Keratinocyte (primary cell): ENCODE data around the gene CPED1. TPM values are rescaled to one million over a fixed set of nuclear protein-coding genes. Genes with fewer than 3 reads are reported as not detected.

Experiments
- DNase-seq: peaks from one replicate; pipeline ENCODE4 v3.0.0-alpha.2; 2011; ENCODE audit warnings: low read depth, missing footprints, low spot score
- FAIRE-seq: peaks from 2 replicates; lab custom pipeline; 2011; peaks lifted over from hg19 to GRCh38; lab: Jason Lieb, UNC
- H2AFZ ChIP-seq: 2 replicates; pipeline ENCODE4 v1.6.0; 2012; ENCODE audit warnings: low read length, control low read depth, inconsistent platforms; ENCODE audit not compliant: control insufficient read depth
- H3K27ac ChIP-seq: 2 replicates; pipeline ENCODE4 v1.5.1; 2011; ENCODE audit warnings: low read length; ENCODE audit not compliant: control insufficient read depth, insufficient read depth
- H3K27me3 ChIP-seq: 3 replicates; pipeline ENCODE4 v1.6.0; 2011; ENCODE audit warnings: low read length; ENCODE audit not compliant: control insufficient read depth, insufficient read depth; ENCODE audit errors: extremely low read depth
- H3K36me3 ChIP-seq, 2 experiments: 2 replicates in 1 of 2; 3 replicates in 1 of 2; pipeline ENCODE4 v1.5.1; 2011; ENCODE audit warnings: low read length in 2 of 2, mild to moderate bottlenecking in 1 of 2; ENCODE audit not compliant: control insufficient read depth in 2 of 2, insufficient read depth in 2 of 2; ENCODE audit errors: extremely low read depth in 1 of 2
- H3K4me1 ChIP-seq: 3 replicates; pipeline ENCODE4 v1.5.1; 2011; ENCODE audit warnings: low read length; ENCODE audit not compliant: control insufficient read depth, insufficient read depth; ENCODE audit errors: extremely low read depth
- H3K4me2 ChIP-seq: 3 replicates; pipeline ENCODE4 v1.6.0; 2011; ENCODE audit warnings: low read depth, low read length; ENCODE audit not compliant: control insufficient read depth, insufficient read depth; ENCODE audit errors: extremely low read depth
- H3K4me3 ChIP-seq, 3 experiments: fragments of 200-600 bp in 1 of 3; sonication (generic) in 1 of 3; 2 replicates in 2 of 3; 3 replicates in 1 of 3; pipeline ENCODE4 v1.5.1; 2011 to 2016; ENCODE audit warnings: low read length in 3 of 3, mild to moderate bottlenecking in 3 of 3, control low read depth in 2 of 3, inconsistent platforms in 1 of 3, low read depth in 1 of 3, mixed read lengths in 1 of 3, mixed run types in 1 of 3, moderate library complexity in 1 of 3; ENCODE audit not compliant: control insufficient read depth in 2 of 3, insufficient read depth in 2 of 3; ENCODE audit errors: extremely low read depth in 1 of 3
- H3K79me2 ChIP-seq: 2 replicates; pipeline ENCODE4 v1.6.0; 2012; ENCODE audit warnings: low read length; ENCODE audit not compliant: control insufficient read depth, insufficient read depth
- H3K9ac ChIP-seq: 3 replicates; pipeline ENCODE4 v1.6.0; 2011; ENCODE audit warnings: low read length; ENCODE audit not compliant: control insufficient read depth, insufficient read depth; ENCODE audit errors: extremely low read depth
- H3K9me1 ChIP-seq: 3 replicates; pipeline ENCODE4 v1.6.0; 2011; ENCODE audit warnings: low read length; ENCODE audit not compliant: control insufficient read depth, insufficient read depth; ENCODE audit errors: extremely low read depth
- H3K9me3 ChIP-seq: 2 replicates; pipeline ENCODE4 v1.5.1; 2012; ENCODE audit warnings: low read depth, low read length; ENCODE audit not compliant: control insufficient read depth
- H4K20me1 ChIP-seq: 3 replicates; pipeline ENCODE4 v1.6.0; 2011; ENCODE audit warnings: low read length; ENCODE audit not compliant: control insufficient read depth, insufficient read depth; ENCODE audit errors: extremely low read depth
- EZH2 ChIP-seq: IDR thresholded peaks from one replicate; pipeline ENCODE4 v1.6.1; 2012; ENCODE audit warnings: inconsistent platforms, mild to moderate bottlenecking, low read length, moderate library complexity
- dilution Hi-C: fragments of 300-500 bp; cut with MboI; formaldehyde crosslinking; loops from one replicate; pipeline ENCODE4 v1.7.0; 2020; ENCODE audit warnings: low sequenced_read_pairs; ENCODE audit not compliant: extremely low pct_ligation_motif_present
- polyA plus RNA-seq, 5 experiments: library from polyadenylated mRNA; depleted of rRNA in 3 of 5; stranded (reverse) in 3 of 5; stranded (forward) in 1 of 5; unstranded in 1 of 5; fragments of >200 nt; gene quantifications; 1 replicate in 1 of 5; 2 replicates in 3 of 5; 3 replicates in 1 of 5; pipeline versions ENCODE4 v1.2.1 to v1.2.3, GENCODE V29; 2011 to 2012; ENCODE audit warnings: missing spikeins in 2 of 5, low read depth in 1 of 5, low replicate concordance in 1 of 5
- TF ChIP-seq, protein P1 (sequence below), 3 experiments: IDR thresholded peaks in 1 of 3; conservative IDR thresholded peaks in 1 of 3; optimal IDR thresholded peaks in 1 of 3; 2 replicates in 2 of 3; 3 replicates in 1 of 3; pipeline versions ENCODE3 to v1.5.1; 2011; ENCODE audit warnings: low read length in 3 of 3, mild to moderate bottlenecking in 3 of 3, moderate library complexity in 2 of 3, control low read depth in 1 of 3, inconsistent platforms in 1 of 3; ENCODE audit not compliant: insufficient read depth in 2 of 3; ENCODE audit errors: extremely low read depth in 1 of 3

Gene CPED1
- polyA plus RNA-seq, 1 donor (not counting 4 experiments of a cell fraction or from before 2014, with no cell fraction given) = 0.62 TPM

DNA sequence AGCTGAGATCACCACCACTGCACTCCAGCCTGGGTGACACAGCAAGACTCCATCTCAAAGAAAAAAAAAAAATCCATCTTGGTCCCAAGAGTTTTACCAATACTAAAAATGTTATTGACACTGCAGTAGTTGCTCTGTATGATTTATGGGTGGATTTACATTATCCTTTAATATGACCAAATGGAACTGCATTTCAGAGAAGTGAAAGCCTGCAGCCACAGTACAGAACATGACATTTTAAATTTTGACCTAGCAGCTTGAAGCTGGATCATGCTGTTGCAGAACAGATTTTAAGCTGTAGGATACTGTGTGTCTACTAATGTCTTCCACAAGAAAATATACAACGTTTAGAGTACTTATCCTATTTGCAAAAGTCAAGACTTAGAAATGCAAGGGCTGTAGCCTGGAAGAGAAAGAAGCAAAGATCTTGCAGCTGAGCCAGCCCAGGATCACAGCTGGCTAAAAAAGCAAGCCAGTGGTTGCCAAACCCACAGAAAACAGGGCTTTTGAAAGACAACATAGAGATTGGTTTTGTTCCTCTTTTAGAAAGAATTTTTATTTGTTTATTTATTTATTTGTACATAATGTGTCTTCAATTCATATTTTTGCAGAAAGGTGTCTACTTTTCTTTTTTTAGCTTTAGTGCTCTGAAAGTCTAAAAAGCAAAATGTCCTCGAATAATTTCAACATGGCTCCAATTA, 285.1 kb downstream of the CPED1 start:
- H3K27ac ChIP-seq = no peak overlapping the region
- DNase-seq = no peak
- dilution Hi-C loops = no loop called here
- H3K9ac ChIP-seq = no peak overlapping the region
- FAIRE-seq = no peak
- H3K36me3 ChIP-seq = no peaks in the 10 kb centered on the region
- no peaks in the 10 kb centered on the region for H3K27me3 ChIP-seq
- TF ChIP-seq, protein P1, sequence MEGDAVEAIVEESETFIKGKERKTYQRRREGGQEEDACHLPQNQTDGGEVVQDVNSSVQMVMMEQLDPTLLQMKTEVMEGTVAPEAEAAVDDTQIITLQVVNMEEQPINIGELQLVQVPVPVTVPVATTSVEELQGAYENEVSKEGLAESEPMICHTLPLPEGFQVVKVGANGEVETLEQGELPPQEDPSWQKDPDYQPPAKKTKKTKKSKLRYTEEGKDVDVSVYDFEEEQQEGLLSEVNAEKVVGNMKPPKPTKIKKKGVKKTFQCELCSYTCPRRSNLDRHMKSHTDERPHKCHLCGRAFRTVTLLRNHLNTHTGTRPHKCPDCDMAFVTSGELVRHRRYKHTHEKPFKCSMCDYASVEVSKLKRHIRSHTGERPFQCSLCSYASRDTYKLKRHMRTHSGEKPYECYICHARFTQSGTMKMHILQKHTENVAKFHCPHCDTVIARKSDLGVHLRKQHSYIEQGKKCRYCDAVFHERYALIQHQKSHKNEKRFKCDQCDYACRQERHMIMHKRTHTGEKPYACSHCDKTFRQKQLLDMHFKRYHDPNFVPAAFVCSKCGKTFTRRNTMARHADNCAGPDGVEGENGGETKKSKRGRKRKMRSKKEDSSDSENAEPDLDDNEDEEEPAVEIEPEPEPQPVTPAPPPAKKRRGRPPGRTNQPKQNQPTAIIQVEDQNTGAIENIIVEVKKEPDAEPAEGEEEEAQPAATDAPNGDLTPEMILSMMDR (optimal IDR thresholded peaks at IDR 0.05 in 1 of 3, IDR thresholded peaks at IDR 0.05 in 1 of 3, conservative IDR thresholded peaks at IDR 0.05 in 1 of 3; ENCODE audit: extremely low read depth in 1 of 3, insufficient read depth in 2 of 3, low read length in 3 of 3) = no peak
- H2AFZ ChIP-seq = no peak overlapping the region
- H3K79me2 ChIP-seq = no peaks in the 10 kb centered on the region
- H3K4me2 ChIP-seq = no peak overlapping the region
- H3K4me3 ChIP-seq = no peak overlapping the region
- H4K20me1 ChIP-seq = no peaks in the 10 kb centered on the region
- no peaks in the 10 kb centered on the region for H3K9me1 ChIP-seq
- H3K9me3 ChIP-seq = no peaks in the 10 kb centered on the region
- peaks cover 4% of the 10 kb centered on the region for H3K4me1 ChIP-seq

DNA sequence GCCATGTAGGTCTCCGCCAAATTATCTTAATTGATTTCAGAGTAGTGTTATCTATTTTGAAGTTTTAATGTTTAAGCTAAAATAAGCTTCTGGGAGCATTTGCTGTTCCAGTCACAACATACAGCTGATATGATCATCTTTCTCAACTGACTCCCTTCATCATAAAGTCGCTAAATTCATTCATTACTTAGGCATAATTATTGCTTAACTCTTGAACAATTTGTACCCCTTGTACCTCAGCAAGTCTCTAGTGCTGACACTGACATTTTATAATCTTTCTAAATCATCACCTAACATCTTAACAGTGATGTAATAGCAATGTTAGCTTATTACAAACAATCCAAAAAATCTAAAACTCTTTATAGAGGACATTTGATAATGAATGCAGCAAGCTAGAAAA, 286.0 kb downstream of the CPED1 start:
- no peak for FAIRE-seq
- dilution Hi-C loops = no loop called here
- H3K9me3 ChIP-seq = no peaks in the 10 kb centered on the region
- no peaks in the 10 kb centered on the region for H3K79me2 ChIP-seq
- H3K27me3 ChIP-seq = no peaks in the 10 kb centered on the region
- no peaks in the 10 kb centered on the region for H4K20me1 ChIP-seq
- H3K36me3 ChIP-seq = no peaks in the 10 kb centered on the region
- DNase-seq = no peak
- H3K27ac ChIP-seq = no peak overlapping the region
- no peak overlapping the region for H3K4me2 ChIP-seq
- no peak overlapping the region for H2AFZ ChIP-seq
- H3K4me1 ChIP-seq = peaks cover 4% of the 10 kb centered on the region
- no peak overlapping the region for H3K4me3 ChIP-seq
- H3K9ac ChIP-seq = no peak overlapping the region
- H3K9me1 ChIP-seq = no peaks in the 10 kb centered on the region
- no peak for TF ChIP-seq EZH2
- TF ChIP-seq, protein P1 (optimal IDR thresholded peaks at IDR 0.05 in 1 of 3, IDR thresholded peaks at IDR 0.05 in 1 of 3, conservative IDR thresholded peaks at IDR 0.05 in 1 of 3; ENCODE audit: extremely low read depth in 1 of 3, insufficient read depth in 2 of 3, low read length in 3 of 3) = no peak
